Fibroblast of skin of back (primary cell): ENCODE data around the gene BMF.
"Not testable (repeated sequence)": the region's sequence is repeated elsewhere in the genome, so short reads cannot be mapped to it uniquely, and the experiment has no call there.

Experiments
- DNase-seq: peaks from one replicate; pipeline ENCODE4 v3.0.0-alpha.2; 2013

Gene BMF

GRCh38 chr15:40087991-40088928 lies 20.4 kb downstream of the BMF start:
- no peak for DNase-seq

DNA sequence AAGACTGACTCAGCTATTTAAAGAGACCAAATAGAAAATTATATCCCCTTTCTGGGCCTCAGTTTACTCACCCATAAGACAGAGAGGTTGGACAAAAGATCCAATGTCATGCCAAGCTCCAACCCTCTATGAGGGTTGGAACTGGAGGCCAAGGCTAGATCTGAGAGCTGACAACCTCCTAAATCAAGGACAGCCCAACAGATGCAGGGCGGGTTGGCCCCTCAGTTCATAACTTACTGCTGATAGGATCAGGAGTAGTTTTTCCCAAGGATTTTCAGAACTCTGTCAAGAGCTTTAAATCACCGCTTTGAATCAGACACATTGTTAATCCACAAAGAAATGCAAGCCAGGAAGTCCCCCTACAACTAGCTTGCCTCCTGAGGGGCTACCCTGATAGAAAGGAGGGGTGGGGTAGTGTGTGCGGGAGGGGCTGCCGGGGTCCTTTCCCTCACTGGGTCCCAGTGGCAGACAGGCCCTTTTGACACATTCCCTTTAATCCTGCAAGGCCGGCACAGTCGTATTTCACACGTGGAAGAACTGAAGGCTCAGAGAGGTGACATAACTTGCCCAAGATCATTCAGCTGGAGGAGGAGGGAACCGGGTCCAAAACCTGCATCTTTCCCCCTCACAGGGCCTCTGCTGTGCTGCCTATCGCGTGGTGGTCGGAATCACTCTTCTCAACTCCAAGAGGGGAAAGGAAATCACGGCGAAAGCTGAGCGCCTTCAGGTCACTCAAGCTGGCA lies 21.4 kb downstream of the BMF start:
- no peak for DNase-seq

- DNase-seq: no peak
Measured at GRCh38 chr15:40085266-40085665, 23.4 kb downstream of the BMF start.

GRCh38 chr15:40084650-40085049 lies 24.0 kb downstream of the BMF start:
- no peak for DNase-seq

DNA sequence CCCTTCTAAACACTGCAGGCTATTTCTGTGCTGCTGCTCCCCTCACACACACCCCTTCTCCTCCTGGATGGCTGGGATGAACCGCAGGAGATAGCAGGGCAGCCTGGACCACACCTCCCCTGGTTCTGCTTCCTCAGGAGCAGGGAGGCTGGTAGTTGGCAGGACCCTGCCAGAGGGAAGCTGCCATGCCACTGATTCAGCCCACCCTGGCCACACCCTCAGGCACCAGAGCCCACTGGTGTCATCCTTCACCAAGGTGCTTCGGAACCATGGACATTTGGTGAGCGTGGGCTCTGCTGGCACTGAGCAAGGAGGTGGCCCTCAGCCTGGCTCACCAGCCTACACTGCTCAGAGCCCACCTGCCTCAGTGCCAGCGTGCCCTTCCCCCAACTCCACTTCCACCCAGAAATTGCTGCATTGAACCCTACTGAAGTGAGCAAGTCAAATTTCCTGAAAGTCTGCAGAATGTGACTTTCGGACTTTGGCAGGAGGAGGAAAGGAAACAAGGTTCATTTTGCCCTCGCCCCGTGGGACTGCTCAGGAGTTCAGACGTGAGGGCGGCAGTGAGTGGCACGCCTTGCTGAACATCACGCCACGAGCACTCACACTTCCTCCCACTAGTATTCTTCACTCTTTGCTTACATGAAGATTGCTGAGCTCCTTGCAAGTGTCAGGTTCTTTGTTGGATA lies 26.3 kb downstream of the BMF start:
- DNase-seq: no peak

- peak; percentile 50 for DNase-seq
Measured at GRCh38 chr15:40081691-40082194, 26.9 kb downstream of the BMF start.

GRCh38 chr15:40080847-40081246 lies 27.8 kb downstream of the BMF start:
- DNase-seq: no peak

GRCh38 chr15:40080104-40080503 lies 28.6 kb downstream of the BMF start:
- DNase-seq: no peak

- no peak for DNase-seq
Measured at GRCh38 chr15:40079456-40079855, 29.2 kb downstream of the BMF start.

- no peak for DNase-seq
Measured at GRCh38 chr15:40075298-40076044, 33.2 kb downstream of the BMF start.

GRCh38 chr15:40074656-40075055 lies 34.0 kb downstream of the BMF start:
- not testable (repeated sequence) for DNase-seq

DNA sequence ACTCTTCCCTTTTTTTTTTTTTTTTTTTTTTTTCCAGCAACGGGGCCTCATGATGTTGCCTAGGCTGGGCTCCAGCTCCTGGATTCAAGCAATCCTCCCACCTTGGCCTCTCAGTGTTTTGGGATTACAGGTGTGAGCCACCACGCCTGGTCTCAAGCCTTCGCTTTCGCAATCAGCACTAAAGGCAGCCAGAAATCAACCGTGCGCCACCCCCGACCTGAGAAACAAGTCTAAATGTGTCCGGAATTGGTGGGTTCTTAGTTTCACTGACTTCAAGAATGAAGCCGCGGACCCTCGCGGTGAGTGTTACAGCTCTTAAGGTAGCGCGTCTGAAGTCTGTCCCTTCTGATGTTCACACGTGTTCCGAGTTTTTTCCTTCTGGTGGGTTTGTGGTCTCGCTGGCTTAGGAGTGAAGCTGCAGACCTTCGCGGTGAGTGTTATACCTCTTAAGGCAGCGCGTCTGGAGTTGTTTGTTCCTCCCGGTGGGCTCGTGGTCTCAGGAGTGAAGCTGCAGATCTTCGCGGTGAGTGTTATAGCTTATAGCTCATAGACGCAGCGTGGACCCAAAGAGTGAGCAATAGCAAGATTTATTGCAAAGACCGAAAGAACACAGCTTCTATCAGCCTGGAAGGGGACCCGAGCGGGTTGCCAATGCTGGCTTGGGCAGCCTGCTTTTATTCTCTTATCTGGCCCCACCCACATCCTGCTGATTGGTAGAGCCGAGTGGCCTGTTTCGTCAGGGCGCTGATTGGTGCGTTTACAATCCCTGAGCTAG lies 34.8 kb downstream of the BMF start:
- not testable (repeated sequence) for DNase-seq

DNA sequence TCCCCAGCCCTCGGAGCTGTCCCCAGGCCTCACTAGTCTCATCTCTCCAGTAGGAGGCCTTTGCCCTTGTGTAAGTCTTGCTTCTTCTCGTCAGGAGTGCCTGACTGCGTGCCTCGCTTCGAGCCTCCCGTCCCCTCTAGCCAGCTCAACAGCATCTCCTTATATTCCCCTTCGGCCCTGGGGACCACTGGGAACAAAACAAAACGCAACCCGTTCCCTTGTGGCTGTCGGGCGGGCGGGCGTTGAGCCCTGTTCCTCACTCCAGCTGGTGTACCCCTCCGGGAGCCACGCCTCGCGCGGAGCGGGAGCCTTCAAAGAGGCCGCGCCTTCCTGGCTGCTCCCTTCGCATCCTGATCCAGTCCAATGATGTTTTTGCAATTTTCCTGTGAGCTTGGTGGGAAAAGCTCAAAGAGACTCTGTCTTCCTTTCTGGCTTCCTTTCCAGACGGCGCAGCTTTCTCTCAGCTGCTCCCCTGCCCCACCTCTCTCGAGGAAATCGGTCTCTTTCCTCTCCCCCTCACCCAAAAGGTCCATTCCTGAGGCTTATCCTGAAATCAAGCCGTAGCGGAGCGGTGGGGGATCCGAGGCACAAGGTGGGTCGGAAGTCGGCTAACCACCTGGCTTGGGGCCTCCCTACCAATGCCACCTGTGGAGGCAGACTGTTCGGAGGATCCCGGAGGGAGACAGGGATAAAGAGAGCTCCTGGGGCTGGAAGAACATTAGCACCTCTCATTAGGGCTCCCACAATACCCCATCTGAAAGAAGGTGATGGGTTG lies 36.3 kb downstream of the BMF start:
- DNase-seq: no peak

DNA sequence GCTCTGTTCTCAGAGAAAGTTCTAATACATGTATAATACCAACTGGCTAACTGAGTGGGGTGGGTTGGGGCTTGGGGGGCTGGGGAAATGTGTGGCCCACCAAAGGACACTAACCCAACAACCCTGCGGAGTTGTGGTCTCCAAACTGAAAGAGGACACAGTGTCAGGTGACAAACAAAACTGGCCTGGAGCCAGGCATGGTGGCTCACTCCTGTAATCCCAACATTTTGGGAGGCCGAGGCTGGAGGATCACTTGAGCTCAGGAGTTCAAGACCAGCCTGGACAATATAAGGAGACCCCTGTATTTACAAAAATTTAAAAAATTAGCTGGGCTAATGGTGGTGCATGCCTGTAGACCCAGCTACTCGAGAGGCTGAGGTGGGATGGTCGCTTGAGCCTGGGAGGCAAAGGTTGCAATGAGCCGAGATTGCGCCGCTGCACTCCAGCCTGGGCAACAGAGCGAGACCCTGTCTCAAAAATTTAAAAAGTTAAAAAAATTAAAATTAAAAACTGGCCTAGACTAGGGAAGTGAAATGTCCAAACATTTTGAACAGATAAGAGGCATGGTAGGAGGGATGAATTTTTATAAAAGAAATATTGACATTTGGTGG lies 38.0 kb downstream of the BMF start:
- DNase-seq: no peak

GRCh38 chr15:40070166-40070557 lies 38.5 kb downstream of the BMF start:
- DNase-seq: no peak

GRCh38 chr15:40069178-40070165 lies 39.2 kb downstream of the BMF start:
- peak; percentile 79 for DNase-seq

GRCh38 chr15:40067921-40068624 lies 40.6 kb downstream of the BMF start:
- no peak for DNase-seq

DNA sequence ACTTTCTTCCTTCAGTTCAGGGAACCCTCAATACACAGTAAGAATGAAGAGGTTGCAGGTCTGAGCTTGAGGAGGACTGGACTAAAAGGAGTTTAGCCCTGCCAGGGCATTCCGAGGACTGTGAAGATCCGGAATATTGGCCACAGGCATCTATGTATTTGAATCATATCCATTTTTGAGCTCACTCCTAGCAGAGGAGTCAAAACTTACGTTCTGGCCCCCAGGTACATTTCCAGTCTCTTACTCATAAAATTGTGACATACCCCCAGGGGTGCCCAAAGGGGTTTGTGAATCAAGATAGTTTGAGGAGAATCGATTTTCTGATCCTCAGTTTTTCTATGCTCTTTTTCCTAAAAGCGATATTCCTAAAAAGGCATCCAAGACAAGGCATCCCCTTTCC lies 42.1 kb downstream of the BMF start:
- no peak for DNase-seq
